NCI-H446 (cell line): Measurements from ENCODE around the gene ETF1.

Experiments used
- DNase-seq, 2 experiments: peaks; one replicate each; lab custom pipeline; 2025; lab: John Stamatoyannopoulos, UW

The ETF1 gene

GRCh38 chr5:138563340-138564118, 20.5 kb upstream of the ETF1 start:
- DNase-seq = no peak

DNA sequence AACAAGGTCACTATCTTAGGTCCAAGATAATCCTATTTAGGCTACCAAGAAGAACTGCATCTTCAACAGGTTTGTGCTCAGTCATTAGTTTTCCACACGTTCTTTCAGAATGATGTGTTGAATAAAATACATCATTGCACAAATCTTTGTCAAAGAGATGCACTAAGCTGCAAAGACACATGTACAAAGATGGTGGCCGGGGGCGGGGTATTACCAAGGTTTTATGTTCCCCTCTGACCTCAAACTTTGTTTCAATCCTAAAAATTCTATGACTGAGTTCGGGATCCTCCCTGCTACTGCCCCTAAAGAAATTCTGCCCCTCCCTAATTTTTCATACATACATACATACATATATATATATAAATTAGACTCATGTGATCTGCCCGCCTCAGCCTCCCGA, 17.9 kb upstream of the ETF1 start:
- DNase-seq = no peak

DNA sequence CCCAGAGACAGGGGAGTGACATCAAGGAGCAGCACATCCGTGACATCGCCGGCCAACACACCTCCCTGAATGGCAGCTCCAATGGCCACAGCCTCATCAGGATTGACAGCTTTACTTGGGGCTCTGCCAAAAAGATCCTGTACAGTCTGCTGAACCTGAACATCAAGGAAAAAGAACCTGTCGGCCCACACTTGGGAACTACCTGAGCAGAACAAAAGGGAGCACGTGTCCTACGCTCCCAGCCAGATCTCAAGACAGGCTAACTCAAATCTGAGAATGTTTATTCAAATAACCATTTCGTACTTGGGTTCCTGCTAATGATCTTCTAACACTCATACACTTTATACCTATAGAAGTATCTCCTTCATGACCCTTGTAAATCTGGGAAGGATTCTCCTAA, 16.9 kb upstream of the ETF1 start:
- DNase-seq = no peak

- DNase-seq = no peak
Measured at GRCh38 chr5:138557677-138558076, 14.6 kb upstream of the ETF1 start.

DNA sequence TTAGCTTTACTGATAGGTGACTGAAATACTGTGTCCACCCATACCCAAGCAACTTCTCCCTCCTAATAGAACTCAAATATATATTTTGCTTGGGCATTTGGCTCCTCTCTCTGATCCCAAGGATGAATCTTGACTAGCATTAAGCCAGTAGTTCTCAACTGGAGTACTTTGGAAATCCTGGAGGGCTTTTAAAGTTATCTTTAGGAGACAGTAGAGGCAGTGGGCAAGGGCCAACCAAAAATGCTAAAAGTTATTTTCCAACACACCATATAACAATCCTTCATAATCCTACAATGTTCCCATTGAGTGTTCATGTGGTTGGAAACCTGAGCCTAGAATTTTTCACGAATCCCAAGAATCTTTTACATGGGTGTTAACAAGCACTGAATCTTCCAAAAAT, 11.1 kb upstream of the ETF1 start:
- no peak for DNase-seq

- DNase-seq = no peak
Measured at GRCh38 chr5:138553437-138554095, 10.5 kb upstream of the ETF1 start.

DNA sequence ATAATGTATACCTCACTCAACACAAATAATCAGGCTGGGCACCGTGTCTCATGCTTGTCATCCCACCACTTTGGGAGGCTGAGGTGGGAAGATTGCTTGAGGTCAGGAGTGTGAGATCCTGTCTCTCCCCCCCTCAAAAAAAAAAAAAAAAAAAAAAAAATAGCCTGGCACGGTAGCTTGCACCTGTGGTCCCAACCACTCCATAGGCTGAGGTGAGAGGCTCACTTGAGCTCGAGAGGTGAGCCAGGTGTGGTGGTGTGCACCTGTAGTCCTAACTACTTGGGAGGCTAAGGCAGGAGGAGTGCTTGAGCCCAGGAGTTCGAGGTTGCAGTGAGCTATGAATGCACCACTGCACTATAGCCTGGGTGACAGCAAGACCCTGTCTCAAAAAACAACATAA, 9.6 kb upstream of the ETF1 start:
- DNase-seq = no peak

DNA sequence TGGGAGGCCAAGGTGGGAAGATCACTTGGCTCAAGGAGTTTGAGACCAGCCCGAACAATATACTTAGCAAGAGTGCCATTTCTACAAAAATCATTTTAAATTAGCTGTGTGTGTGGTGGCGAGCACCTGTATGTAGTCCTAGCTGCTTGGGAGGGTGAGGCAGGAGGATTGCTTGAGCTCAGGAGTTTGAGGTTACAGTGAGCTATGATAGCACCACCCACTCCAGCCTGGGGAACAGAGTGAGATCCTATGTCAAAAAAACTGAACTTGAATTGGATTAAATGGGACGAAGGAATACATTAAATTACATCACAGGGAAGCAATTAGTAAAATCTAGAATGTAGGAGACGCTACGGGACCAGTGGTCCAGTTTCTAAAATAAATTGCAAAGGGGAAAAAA, 6.4 kb upstream of the ETF1 start:
- DNase-seq = no peak

DNA sequence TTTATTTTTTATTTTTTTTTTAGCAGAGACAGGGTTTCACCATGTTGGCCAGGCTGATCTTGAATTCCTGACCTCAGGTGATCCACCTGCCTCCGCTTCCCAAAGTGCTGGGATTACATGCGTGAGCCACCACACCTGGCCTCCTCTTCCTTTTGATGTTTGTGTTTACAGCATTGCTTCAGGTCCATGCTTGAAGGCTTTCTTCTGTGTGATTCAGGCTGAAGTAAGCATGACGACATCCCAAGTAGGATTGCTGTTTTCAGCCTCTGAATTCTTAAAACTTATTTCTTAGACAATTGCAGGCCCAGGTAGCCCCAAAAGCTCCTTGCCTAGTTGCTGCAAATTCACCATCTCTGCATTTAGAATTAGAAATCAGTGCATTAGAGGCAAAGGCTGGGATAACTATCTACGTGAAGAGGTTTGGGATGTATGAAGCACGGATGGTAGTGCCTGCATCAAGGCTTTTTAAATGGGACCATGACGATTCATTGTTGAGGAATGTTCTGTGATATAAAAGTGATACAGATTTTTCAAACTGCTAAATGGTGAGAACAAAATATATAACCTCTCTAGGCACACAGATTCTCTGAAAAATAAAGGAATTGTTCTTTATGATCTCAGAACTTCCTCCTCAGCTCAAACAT, 3.0 kb upstream of the ETF1 start:
- DNase-seq = no peak

- no peak for DNase-seq
Measured at GRCh38 chr5:138544181-138545134, 1.4 kb upstream of the ETF1 start.

- no peak for DNase-seq
Measured at GRCh38 chr5:138543730-138544104, 681 bp upstream of the ETF1 start.

- no peak for DNase-seq
Measured at GRCh38 chr5:138542180-138542955, 668 bp downstream of the ETF1 start.

DNA sequence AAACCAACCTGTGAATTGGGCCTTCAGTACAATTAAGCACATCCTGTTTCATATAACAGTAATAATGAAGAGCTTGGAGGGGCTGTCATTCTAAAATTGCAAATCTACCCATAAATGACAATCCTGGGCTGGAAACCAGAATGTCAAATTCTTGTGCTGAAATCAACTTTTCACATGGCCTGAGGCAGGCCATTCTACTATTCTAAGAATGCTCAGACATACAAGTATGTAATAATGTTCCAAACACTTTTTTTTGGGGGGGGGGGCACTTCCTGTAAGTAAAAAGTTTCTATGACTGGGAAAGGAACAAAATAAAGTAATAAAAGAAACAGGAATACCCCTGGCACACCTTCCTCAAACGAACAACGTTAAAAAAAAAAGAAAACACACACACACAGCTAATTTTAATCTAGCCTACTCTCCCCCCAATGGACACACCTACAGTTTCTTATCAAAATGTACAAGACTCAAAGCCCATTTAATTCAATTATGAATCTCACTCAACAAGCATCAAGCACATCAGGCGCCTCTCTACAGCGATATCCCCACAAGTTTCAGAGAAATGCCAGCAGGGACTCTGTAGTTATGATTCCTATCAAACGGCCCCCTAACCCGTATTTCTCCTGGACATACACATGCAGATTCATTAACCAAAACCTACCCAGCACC, 1.4 kb downstream of the ETF1 start:
- no peak for DNase-seq

GRCh38 chr5:138539791-138540190, 3.2 kb downstream of the ETF1 start:
- DNase-seq = no peak

DNA sequence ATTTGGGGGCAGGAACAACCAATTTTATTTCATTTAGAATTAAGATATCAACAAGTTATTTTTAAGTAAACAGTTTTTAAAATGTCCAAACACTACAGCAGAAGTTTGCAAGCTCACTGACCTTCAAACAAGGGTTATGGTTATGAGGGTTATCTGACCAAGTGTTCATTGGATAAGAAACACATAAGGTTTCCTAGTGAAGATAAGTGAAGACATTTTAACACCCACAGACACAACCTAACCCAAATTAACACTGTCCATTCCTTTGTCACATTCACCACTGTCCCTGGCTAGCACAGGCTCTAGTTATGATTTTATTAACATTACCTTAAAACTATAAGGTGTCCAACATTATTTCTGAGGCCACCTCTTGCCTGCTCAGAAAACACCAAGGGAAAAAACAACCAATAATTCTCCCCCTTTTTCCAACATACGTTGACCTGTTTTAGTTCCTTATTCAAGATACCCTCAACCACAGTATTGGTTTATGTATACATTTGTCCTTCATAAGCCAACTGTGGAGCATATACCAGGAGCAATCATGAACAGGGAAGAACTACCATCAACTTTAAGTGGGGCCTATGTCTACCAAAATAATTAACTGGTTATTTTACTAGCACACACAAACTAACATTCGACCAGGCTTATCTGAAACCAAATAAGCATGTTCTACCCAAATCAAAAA, 4.0 kb downstream of the ETF1 start:
- DNase-seq = no peak

- DNase-seq = no peak
Measured at GRCh38 chr5:138536665-138537315, 6.2 kb downstream of the ETF1 start.

GRCh38 chr5:138536215-138536614, 6.8 kb downstream of the ETF1 start:
- no peak for DNase-seq

- DNase-seq = no peak
Measured at GRCh38 chr5:138533973-138534941, 8.8 kb downstream of the ETF1 start.

DNA sequence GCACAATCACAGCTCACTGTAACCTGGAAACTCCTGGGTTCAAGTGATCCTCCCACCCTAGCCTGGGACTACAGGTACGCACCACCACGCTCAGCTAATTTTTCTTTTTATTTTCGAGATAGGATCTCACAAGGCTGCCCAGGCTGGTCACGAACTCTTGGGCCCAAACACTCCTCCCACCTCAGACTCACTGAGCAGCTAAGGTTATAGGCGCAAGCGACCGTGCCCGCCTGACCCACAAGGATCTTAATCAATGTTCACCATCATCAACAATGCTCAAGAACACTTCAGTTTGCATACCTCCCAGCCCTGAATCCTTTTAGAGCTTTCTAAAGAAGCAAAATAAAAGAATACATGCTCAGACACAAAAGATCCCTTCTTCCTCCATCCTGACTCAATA, 13.2 kb downstream of the ETF1 start:
- no peak for DNase-seq
